Fibroblast of skin of scalp (primary cell): ENCODE results near the gene CDPF1. TPM values are rescaled to one million over a fixed set of nuclear protein-coding genes. Genes with fewer than 3 reads are reported as not detected.

Experiments
- DNase-seq: peaks from one replicate; pipeline ENCODE4 v3.0.0-alpha.2; 2013
- polyA plus RNA-seq, 2 experiments: library from polyadenylated mRNA; unstranded; fragments of 120-200 nt; gene quantifications; one replicate each; pipeline ENCODE4 v1.2.1, GENCODE V29; 2013; ENCODE audit not compliant: insufficient read length in 2 of 2

CDPF1 gene, protein sequence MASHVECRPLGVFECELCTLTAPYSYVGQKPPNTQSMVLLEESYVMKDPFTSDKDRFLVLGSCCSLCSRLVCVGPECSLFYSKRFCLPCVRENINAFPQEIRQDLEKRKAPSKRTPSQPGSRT
- polyA plus RNA-seq (2013, experiment 1 of 2; ENCODE audit: insufficient read length) = 9.7 TPM
- polyA plus RNA-seq (2013, experiment 2 of 2; ENCODE audit: insufficient read length) = 8.4 TPM

DNA sequence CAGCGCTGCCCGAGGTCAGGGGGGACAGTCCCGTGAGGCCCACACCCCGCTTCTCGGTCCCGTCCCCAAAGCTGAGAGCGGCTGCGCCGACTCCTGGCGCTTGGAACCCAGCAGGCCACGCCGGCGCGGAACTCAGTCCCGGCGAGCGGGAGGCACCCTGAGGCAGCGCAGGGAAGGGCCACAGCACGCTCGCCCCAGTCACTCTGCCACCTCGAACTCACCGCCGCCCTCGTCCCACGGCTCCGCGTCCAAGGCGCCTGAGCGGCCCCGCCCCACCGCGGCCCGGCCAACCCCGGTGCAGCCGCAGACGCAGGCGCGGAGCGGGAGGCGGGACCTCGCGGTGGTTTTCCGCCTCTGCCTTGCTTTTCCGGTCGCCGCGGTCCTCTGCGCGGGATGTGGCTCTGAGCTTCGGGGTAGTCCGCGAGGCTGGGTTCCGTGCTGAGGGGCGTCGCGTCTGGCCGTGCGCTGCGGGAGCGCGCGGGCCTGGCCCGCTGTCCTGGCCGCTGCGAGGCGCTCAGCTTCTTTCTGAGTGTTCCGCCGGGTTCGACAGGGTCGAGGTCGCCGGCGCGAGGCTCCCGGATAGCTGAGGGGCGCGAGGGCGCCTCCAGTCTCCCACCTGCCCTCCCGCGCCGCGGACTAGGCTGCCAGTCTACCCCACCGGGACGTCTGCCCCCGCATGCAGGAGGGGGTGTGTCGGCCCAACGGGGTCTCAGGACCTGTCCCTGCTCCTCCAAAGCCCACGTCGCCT is at the start of gene CDPF1:
CDPF1 (minus strand) TSS at position 259 of the 748 bp plus-strand sequence. CDS start 2,009 bp downstream, outside the sequence.
- peak; percentile 87 for DNase-seq

DNA sequence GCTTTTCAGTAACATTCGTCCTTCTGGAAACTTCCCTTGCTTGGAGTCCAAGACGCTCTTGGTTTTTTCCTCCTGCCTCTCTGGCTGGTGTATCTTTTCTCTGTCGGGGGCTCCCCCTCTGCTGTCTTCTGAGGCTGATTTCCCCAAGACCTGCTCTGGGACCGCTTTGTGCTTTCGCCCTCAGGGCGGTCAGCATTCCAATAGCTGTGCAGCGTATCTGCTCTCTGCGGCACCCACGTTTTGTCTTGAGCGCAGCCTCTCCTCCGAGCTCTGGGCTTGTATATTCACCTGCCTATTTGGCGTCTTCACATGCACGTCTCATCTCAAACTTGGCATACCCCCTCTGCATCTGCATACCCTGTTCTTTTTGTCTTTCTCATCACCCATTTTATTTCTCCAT is 49.0 kb upstream of the CDPF1 start:
- DNase-seq = no peak

DNA sequence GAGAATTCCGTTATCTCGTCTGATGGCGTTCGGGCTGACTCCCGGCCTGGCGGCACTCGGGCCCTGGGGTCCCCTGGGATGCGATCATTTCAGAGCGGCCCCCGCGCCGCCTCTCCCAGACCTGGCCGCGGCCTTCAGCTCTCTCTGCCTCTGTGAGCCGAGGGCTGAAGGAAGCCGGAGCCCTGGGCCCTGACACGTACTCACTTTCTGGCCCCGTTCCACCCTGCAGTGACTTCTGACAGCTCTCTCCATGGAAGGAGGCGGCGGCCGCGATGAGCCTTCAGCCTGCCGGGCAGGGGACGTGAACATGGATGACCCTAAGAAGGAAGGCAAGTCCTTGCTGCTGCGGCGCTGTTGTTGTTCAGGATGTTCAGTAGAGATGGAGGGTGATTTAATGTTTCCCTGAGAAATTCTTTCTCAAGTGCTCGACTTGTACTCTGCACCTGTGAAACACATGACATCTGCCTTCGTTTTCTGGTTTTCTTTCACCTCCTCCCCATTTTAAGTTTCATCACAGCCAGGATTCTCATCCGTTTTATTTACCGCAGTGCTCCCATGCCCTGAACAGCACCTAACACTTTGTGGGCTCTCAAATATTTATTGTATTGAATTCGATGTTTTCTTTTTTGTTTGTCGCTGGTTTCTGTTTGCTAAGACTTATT is 47.2 kb upstream of the CDPF1 start:
- DNase-seq = peak; percentile 46

DNA sequence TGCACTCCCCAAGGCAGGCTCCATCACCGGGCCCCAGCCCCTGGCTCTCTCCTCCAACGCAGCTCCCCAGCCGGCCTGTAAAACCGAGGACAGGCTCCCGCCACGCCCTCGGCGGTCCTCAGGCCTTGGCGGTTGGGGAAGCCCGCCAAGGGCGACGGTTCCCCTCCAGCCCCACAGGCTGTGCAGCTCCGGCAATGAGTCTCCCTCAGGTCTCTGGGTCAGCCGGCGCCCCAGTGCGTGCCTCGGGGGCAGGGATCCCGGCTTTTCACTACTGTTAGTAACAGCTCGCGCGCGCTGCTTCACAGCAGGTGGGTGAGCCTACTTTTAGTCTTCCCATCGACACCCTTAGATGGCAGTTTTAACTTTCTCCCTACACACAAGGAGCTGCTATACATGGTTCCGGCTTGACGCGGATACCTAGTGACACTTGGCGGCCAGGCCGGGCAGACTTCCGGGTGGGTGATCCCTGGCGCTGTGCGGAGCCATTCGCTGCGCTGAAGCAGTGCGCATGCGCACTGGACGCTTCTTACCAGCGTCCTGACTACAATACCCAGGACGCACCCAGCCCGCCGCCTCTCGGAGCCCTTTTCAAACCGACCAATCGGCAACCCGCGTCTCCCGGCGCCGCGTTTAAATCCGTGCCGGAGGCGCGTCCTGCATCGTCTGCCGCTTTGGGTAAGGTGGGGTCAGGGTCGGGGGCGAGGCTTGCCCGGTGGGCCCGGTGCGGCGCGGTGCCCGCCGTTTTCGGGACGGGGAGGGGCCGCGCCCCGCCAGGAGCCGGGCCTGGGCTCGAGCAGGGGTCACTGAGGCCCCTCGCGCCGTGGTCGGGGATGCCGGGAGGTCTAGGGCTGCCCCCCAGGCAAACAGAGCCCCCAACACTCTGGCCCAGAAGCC is 46.4 kb upstream of the CDPF1 start, which contains the start of gene GTSE1:
GTSE1 (plus strand) TSS at position 614 of the 894 bp plus-strand sequence. CDS start 531 bp downstream, outside the sequence.
- peak; percentile 98 for DNase-seq

DNA sequence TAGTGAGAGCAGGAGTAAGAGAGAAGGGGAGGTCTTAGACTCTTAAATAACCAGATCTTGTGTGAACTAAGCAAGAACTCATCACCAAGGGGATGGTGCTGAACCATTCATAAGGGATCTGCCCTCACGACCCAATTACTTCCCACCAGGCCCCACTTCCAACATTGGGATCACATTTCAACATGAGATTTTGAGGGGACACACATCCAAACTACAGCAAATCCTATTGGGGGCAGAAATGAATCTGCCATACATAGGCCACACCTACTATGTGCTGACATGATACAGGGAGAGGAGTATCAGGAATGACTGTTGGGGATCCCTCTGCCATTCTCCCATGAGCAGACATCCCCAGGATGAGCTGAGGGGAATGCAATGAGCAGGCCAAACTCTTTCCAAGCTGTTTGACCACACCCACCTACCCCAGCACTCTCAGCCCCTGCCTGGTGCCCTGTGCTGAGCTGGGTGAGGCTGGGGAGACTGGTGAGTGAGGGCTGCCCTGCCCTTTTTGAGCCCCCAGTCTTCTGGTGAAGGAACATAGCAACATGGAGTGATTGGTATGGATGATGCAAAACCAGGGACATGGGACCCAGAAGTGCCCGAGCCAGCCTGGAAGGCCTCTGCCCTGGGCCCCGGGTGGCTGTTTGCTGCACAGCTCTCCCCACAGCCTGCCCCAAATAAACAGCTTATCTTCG is 45.3 kb upstream of the CDPF1 start:
- DNase-seq = no peak

DNA sequence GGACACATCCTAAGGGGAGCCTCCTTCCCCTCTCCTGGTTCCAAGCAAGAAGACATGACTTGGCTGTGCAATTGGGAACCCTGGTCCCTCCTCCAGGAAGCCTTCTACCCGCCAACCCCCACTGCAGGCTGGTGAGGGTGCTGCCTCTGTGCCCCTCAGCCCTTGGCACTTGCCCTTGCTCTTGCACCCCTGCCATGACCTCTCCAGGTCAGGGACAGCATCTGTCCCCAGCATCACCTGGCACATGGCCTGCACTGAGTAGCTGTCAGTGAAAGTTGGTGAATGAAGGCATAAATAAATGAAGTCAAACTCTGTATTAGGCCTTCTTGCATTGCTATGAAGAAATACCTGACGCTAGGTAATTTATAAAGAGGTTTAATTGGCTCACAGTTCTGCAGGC is 44.7 kb upstream of the CDPF1 start:
- no peak for DNase-seq

DNA sequence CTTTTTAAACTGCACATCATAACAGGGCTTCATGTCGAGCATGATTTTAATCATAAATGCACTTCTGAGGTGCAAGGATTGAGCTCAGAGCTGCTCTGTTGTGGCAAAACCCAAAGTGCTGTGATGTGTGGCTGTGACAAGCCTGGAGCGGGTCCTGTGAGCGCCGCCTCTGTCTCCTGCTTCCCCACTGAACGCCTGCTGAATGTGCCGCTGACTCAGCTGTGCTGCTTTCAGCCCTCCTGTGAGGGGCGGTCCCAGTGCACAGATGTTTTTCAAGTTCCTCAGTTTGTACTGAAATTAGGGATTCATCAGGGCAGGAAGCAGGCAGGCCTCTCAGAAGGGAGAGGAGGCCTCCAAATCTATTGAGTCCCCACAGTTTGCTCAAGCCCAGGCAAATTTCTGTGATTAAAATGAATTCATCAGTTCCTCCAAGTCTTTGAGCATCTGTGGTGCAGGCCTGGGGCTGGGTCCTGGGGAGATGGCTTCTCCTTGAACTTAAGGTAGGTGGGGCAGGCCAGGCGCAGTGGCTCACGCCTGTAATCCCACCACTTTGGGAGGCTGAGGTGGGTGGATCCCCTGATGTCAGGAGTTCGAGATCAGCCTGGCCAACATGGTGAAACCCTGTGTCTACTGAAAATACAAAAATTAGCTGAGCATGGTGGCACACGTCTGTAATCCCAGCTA is 43.6 kb upstream of the CDPF1 start:
- DNase-seq = peak; percentile 80

DNA sequence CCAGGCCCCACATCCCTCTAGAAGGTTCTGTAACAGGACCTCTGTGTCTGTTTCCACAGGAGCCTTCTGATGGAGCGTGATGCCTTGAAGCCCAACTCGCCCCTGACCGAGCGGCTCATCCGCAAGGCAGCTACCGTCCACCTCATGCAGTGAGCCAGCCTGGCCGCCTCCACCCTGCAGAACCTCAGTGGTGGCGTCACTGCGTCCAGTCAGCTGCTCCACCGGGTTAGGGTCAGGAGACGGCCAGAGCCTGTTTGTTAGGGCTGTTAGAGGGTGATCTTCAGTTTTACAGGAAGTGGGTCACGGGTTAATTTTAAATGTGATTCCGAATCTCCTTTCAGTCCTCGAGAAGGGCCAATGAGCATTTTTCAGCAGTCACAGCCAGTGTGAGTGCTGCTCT is 42.6 kb upstream of the CDPF1 start:
- no peak for DNase-seq

DNA sequence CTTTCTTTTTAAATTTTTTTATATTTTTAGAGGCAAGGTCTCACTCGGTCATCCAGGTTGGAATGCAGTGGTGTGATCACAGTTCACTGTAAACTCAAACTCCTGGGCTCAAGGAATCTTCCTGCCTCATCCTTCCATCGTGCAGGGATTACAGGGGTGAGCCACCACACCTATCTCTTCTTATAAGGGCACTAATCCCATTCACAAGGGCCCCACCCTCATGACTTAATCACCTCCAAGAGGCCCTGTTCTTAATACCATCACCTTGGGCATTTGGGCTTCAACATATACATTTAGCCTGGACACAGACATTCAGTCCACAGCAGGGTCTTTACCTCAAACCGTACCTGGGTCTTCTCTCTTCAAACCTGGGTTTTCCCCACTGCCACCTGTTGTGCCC is 42.1 kb upstream of the CDPF1 start:
- no peak for DNase-seq

DNA sequence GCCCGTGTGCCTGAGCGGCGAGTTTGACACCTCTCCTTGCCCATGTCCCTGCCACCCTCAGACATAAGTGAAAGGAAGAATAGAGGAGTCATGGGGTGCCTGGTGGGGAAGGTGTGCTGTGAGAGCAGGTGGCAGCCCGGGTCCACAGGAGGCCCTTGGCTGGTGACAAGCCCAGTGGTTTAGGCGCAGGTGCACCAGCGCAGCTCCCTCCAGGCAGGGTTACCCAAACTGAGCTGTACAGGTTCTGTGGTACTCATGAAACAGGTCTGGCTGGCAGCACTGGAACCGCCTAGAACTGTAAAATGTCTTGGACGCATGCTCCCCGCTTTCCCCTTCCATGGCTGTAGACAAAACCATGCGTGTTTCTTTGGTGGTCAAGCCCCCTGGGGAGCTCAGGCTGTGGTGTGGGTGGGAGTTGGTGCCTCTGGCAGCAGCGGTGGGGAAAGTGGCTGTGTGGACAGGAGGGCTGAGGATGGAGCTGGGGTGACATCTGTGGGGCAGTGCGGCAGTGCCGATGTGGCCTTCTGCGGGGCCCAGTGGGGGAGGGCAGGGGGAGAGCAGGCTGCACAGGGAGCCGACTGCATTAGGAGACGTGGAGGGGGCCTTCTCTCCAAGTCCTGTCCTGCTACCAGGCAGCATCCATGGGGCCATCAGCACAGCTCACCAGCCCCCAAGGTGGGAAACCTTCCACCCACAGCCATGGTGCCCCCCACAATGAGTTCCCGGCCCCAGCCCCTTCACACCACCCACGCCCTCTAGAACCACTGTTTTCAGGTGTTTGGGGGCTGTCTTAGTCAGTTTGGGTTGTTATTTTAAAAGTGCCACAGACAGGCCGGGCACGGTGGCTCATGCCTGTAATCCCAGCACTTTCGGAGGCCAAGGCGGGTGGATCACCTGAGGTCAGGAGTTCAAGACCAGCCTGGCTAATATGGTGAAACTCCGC is 41.0 kb upstream of the CDPF1 start:
- no peak for DNase-seq

DNA sequence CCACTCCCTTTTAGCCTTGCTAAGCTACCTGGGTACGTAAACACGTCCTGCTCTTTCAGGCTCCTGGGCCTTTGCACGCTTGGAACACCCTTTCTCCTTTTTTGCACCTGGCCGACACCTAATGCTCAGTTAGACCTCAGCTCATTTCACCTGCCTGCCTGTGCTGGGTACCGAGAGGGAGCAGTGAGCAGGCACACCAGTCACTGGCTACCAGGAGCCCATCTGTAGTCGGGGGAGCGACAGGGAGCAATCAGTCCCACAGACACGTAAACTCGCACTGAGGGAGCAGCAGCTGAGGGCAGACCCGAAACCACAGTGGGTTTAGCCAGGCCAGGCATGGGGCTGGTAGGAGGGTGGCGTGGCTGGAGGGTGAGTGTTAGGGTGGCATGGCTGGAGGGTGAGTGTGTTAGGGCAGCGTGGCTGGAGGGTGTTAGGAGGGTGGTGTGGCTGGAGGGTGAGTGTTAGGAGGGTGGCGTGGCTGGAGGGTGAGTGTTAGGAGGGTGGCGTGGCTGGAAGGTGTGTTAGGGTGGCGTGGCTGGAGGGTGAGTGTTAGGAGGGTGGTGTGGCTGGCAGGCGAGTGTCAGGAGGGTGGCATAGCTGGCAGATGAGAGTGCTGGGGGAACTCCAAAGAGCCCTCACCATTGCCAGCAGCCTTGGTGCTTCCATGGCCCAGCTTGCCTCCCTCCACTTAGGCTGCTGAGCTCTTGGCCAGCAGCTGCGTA is 40.2 kb upstream of the CDPF1 start:
- DNase-seq = no peak

DNA sequence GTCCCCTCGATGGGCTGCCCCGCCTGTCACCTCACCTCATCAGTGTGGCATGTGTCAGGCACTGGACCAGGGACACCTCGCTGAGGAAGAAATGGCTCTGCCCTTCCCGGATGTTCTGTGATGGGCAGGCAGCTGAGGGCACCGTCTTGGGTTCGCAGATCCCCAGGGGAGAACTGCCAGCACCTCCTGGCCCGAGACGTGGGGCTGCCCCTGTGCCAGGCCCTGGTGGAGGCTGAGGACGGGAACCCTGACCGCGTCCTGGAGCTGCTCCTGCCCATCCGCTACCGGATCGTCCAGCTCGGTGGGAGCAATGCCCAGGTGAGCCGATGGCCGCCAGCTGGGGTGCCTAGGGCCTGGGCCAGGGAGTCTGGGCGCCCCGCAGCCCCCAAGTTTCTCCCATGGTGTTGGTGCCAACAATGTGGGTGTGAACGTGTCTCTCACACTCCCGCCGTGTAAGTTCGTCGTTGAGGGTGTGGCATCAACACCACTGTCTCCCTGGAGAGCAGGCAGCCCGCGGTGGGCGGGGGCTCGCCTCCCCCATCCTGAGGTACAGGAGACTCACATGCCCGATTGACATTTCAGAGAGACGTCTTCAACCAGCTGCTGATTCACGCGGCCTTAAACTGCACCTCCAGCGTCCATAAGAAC is 39.3 kb upstream of the CDPF1 start:
- DNase-seq = no peak

DNA sequence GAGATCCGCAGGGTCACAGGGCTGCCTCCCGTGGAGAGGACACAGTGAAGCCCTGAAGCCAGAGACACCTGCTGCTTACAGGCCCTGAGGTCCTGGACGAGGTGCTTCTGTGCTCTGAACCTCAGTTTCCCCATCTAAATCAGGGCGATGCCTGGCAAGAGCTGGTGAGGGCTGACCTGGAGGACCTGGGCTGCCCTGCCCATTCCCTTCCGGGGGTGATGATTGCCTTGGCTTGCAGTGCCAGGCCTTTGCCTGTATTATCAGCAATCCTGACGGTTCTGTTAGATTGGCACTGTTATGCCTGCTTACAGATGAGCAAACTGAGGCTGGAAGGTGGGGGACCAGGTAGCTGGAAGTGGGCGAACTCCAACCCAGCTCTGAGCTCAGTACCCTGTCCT is 38.8 kb upstream of the CDPF1 start:
- DNase-seq = no peak

DNA sequence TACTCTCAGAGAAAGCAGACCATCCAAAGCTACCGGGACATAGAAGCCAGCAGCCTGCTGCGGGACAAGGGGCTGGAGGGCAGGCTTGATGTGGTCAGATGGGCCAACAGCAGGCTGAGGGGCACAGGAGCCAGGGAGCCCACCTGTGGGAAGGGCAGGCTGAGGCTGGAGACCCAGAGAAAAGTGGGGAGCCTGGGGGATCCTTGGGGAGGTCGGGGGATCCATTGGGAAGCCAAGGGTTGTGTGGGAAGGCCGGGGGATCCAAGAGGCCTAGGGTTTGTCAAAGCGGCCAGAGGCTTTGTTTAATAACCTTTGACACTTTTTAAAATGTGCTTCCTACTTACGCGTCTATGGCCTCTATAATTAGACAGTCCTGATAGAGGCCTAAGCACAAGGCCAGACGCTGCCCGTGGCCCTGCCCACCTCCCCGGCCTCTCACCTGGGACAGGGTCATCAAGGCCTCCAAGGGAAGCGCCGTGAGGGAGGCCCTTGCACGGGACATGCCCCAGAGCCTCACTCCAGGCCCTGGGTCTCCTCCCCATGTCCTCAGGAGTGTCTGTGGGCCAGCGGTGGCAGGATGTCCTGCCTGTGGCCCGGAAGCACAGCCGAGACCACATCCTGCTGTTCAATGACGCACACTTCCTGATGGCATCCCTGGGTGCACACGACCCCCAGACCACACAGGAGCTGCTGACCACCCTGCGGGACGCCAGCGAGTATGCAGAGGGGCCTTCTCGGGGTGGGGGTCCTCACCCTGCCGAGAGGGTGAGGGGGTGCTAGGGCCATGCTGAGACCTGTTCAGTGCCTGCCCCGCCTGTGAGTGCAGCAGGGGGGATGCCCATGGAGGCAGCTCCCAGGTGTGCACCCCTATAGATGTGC is 38.0 kb upstream of the CDPF1 start:
- DNase-seq = no peak

DNA sequence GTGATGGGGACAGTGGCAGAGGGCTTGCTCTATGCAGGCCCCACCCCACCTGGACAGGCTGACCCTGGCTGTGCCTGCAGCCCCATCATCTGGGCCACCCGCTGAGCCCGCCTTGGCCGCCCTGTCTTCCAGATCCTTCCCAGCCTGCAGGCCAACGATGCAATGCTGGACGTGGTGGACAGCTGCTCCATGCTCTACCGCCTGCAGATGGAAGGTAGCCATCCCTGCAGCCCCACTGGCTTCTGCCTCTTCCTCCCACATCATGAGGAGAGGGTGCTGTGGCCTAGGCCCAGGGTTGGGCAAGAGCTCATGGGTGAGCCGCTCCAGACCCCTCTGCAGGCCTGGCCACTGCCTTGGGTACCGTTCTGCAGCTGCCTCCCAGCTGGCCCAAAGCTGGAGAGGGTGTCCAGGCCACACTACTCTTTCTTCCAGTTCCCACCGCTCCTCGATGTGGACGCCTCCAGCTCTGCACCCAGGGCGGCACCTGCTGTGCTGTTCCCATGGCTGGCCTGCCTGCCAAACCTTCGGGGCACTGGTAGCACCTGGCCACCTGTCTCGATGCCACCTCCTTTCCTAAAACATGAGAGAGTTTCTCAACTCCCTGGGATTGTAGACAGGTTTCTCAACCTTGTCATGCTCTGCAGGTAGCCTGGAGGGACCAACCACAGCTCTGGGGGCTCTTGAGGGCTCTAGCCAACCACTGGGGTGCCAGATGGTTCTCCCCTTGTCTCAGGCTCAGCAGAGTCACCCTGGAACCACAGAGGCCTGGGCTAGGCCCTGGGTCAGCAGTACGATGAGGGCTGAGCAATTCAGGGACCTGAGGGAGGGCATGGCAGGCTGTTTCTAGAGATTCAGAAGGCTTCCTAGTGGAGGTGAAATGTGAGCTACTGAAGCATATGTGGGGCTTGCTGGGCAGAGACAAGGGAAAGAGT is 37.1 kb upstream of the CDPF1 start:
- DNase-seq = no peak

DNA sequence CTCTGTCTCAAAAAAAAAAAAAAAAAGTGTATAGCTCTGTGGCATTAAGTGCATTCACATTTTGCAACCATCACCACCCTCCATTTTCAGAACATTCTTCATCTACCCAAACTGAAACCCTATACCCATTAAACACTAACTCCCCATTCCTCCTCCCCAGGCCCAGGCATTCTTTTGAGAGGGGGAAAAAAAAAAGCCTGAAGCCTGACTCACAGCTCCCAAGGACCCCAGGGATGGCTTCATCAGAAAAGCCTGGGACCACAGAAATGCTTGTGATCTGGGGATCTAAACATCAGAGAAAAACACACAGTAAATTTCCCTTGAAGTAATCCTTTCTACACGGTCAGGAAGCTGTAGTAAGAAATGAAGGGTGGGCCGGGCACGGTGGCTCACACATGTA is 35.9 kb upstream of the CDPF1 start:
- peak; percentile 86 for DNase-seq
